ENCODE data around the gene PHB1. TPM values are rescaled to one million over a fixed set of nuclear protein-coding genes. Genes with fewer than 3 reads are reported as not detected.

Gene PHB1
- total RNA-seq, 1 experiment from 2014 or later: 325 TPM

DNA sequence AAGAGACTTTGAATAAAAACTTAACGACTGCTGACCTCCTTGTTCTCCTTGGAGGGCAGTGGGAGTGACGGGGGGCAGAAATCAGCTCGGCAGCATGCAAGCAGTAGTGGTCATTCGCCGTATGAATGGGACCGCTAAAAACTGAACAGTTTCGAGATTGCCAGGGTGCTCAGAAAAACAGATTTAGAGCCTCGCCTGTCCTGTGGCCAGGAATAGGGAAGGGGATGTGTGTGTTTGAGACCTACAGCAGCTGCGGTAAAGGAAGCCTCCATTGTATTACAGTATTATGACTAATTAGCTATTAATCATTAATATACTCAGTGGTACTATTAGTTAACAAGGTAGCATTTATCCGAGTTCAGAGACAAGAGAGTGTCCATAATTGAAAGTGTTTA is 52.0 kb downstream of the PHB1 start:
- H3K14ac ChIP-seq (ENCODE audit: insufficient read depth, low read length): no peak overlapping the region
- H3K27ac Mint-ChIP-seq: peak overlapping the region; percentile 66 to 97 (median 84)
- H2BK20ac ChIP-seq (ENCODE audit: low read depth, low read length, poor library complexity, severe bottlenecking): no peak overlapping the region
- H3K23me2 ChIP-seq (ENCODE audit: insufficient read length, low read depth, low read length, poor library complexity, severe bottlenecking): peaks cover 15% of the 10 kb centered on the region
- no peak overlapping the region for H4K91ac ChIP-seq (ENCODE audit: insufficient read length, low read depth, low read length)
- TF ChIP-seq, protein P1, sequence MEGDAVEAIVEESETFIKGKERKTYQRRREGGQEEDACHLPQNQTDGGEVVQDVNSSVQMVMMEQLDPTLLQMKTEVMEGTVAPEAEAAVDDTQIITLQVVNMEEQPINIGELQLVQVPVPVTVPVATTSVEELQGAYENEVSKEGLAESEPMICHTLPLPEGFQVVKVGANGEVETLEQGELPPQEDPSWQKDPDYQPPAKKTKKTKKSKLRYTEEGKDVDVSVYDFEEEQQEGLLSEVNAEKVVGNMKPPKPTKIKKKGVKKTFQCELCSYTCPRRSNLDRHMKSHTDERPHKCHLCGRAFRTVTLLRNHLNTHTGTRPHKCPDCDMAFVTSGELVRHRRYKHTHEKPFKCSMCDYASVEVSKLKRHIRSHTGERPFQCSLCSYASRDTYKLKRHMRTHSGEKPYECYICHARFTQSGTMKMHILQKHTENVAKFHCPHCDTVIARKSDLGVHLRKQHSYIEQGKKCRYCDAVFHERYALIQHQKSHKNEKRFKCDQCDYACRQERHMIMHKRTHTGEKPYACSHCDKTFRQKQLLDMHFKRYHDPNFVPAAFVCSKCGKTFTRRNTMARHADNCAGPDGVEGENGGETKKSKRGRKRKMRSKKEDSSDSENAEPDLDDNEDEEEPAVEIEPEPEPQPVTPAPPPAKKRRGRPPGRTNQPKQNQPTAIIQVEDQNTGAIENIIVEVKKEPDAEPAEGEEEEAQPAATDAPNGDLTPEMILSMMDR (conservative IDR thresholded peaks at IDR 0.05): no peak
- no peak overlapping the region for H3T11ph ChIP-seq (ENCODE audit: low read length)
- no peaks in the 10 kb centered on the region for H3K27me3 ChIP-seq (ENCODE audit: insufficient read depth, low read length)
- H3K79me2 ChIP-seq (ENCODE audit: insufficient read depth, low read length): peaks cover 10% of the 10 kb centered on the region; the same call in 1 of the 2 replicates
- no peak overlapping the region for H3K18ac ChIP-seq (ENCODE audit: insufficient read length, low read depth, low read length)
- H3K27me3 Mint-ChIP-seq (ENCODE audit: low read depth): no peaks in the 10 kb centered on the region
- no peaks in the 10 kb centered on the region for H4K20me1 ChIP-seq (ENCODE audit: control insufficient read depth, insufficient read depth, insufficient read length)
- no peak overlapping the region for H3K27ac ChIP-seq (ENCODE audit: insufficient read length, low read depth, low read length)
- H3K23ac ChIP-seq (ENCODE audit: insufficient read length, low read depth, low read length): no peak overlapping the region
- H2AFZ ChIP-seq (ENCODE audit: low read length): no peak overlapping the region
- H3K4me1 ChIP-seq (ENCODE audit: insufficient read depth, low read length): no peaks in the 10 kb centered on the region
- DNase-seq: no peak
- no peak overlapping the region for H4K5ac ChIP-seq (ENCODE audit: insufficient read length, low read depth, low read length)
- no peak overlapping the region for H2BK5ac ChIP-seq (ENCODE audit: insufficient read length, low read length)
- H3K9me3 ChIP-seq (ENCODE audit: control insufficient read depth, low read depth, low read length): no peaks in the 10 kb centered on the region
- no CpG with 5 or more reads among the region's 10 CpGs for WGBS (ENCODE audit: extremely low coverage, insufficient read length, low lambda C conversion rate)
- peak overlapping the region; percentile 58 for H3K9ac ChIP-seq (ENCODE audit: extremely low read depth, insufficient read length, low read length)
- no peak overlapping the region for H2AK5ac ChIP-seq (ENCODE audit: insufficient read length, low read length)
- H3K4me2 ChIP-seq (ENCODE audit: insufficient read depth, insufficient read length, low read length): peak overlapping the region; percentile 97
- H3K9me3 Mint-ChIP-seq: no peaks in the 10 kb centered on the region
- H4K8ac ChIP-seq (replicated peaks; ENCODE audit: insufficient read length, low read depth, low read length): no peak overlapping the region
- no peaks in the 10 kb centered on the region for H3K79me1 ChIP-seq (ENCODE audit: insufficient read depth, low read depth, low read length, poor library complexity, severe bottlenecking)
- H3K4me1 Mint-ChIP-seq: peaks cover 42 to 49% of the 10 kb centered on the region in 2 experiments
- no peak overlapping the region for H2BK15ac ChIP-seq (ENCODE audit: low read depth, low read length)
- no peak overlapping the region for H2BK120ac ChIP-seq (ENCODE audit: low read depth, low read length, poor library complexity, severe bottlenecking)
- no peak overlapping the region for H2BK12ac ChIP-seq (ENCODE audit: insufficient read length, low read depth, low read length)
- peak overlapping the region; percentile 69 to 84 for H3K4me3 Mint-ChIP-seq
- no peak overlapping the region for H3K4ac ChIP-seq (ENCODE audit: low read depth, low read length)
- H3K56ac ChIP-seq (ENCODE audit: insufficient read length, low read depth, low read length): no peak overlapping the region
- H3K36me3 Mint-ChIP-seq (ENCODE audit: insufficient read depth in 1 of 3, low read depth in 3 of 3): no peaks in the 10 kb centered on the region

All from H9 (cell line).